PC-3 (cell line): ENCODE measurements around the gene TOP2B.

Experiments used
- CTCF ChIP-seq: fragments of 300-600 bp; sonication (generic); conservative IDR thresholded peaks from 2 replicates; pipeline ENCODE4 v1.5.1; 2017; ENCODE audit warnings: antibody characterized with exemption, low read depth, mild to moderate bottlenecking, low read length
- EZH2 ChIP-seq: fragments of 300-600 bp; sonication (generic); IDR thresholded peaks from one replicate; pipeline ENCODE4 v1.6.1; 2017; ENCODE audit warnings: antibody characterized with exemption, mild to moderate bottlenecking, low read length; ENCODE audit not compliant: unreplicated experiment
- EZH2phosphoT487 ChIP-seq: fragments of 300-600 bp; sonication (generic); IDR thresholded peaks from 2 replicates; pipeline ENCODE4 v1.6.1; 2018; ENCODE audit warnings: mild to moderate bottlenecking, antibody characterized with exemption, low read length, borderline replicate concordance

GRCh38 chr3:25587094-25587493, 77.6 kb downstream of the TOP2B start:
- TF ChIP-seq CTCF = no peak
- TF ChIP-seq EZH2 = no peak
- no peak for TF ChIP-seq EZH2phosphoT487
